Esophagus muscularis mucosa (tissue), 4 donors: ENCODE data around the gene UGT1A3.

Experiments used
- CTCF ChIP-seq, 3 experiments: fragments of 200-600 bp in 2 of 3; fragments of 450-650 bp in 1 of 3; sonication (generic) in 2 of 3; IDR thresholded peaks; one replicate each; pipeline ENCODE4 v1.5.1; 2017 to 2019; ENCODE audit warnings: antibody characterized with exemption in 3 of 3, mild to moderate bottlenecking in 2 of 3, moderate library complexity in 1 of 3
- EP300 ChIP-seq: sonication (generic); formaldehyde crosslinking; IDR thresholded peaks from one replicate; pipeline ENCODE4 v1.6.1; 2017; ENCODE audit warnings: antibody characterized with exemption
- POLR2A ChIP-seq: fragments of 450-650 bp; IDR thresholded peaks from one replicate; pipeline ENCODE4 v1.6.1; 2017; ENCODE audit warnings: antibody characterized with exemption, moderate library complexity, mild to moderate bottlenecking, low read depth
- POLR2AphosphoS5 ChIP-seq, 2 donors: sonication (generic); formaldehyde crosslinking; IDR thresholded peaks; one replicate each; pipeline ENCODE4 v1.6.1; 2017; ENCODE audit warnings: antibody characterized with exemption in 2 of 2

GRCh38 chr2:233769260-233769659 lies 40.4 kb downstream of the UGT1A3 start:
- TF ChIP-seq CTCF (IDR thresholded peaks at IDR 0.05) (no peak), POLR2A (no peak), EP300 (no peak), POLR2AphosphoS5 (IDR thresholded peaks at IDR 0.05) (no peak)
